ENCODE results near the gene PTPRT. TPM values are rescaled to one million over a fixed set of nuclear protein-coding genes. Genes with fewer than 3 reads are reported as not detected.

PTPRT gene
- total RNA-seq, 2 experiments from 2014 or later: not detected

DNA sequence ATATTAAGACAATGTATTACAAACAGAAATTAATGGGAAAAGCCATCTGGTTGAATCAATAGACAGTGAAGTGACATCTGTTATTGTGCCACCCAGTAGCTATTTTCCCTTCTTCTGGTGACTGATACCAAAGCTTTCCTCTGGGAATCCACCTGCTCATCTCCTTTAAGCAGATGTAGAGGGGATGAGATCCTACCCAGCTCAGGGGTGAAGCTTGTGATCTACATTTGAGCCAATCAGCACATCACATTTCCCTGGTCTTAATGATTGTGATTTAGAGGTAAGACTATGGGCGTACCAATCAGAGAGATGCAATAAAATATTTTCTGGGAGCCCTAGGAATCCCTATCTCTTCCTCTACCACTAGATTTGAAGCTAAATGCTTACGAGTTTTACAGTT lies 782.9 kb downstream of the PTPRT start:
- Mint-ChIP-seq H3K4me3 (no peak overlapping the region), H3K27ac (no peak overlapping the region), H3K27me3 (no peaks in the 10 kb centered on the region), H3K9me3 (no peaks in the 10 kb centered on the region), H3K36me3 (no peaks in the 10 kb centered on the region), H3K4me1 (no peaks in the 10 kb centered on the region)
- POLR2A ChIA-PET: no interaction called here
- no peak for ATAC-seq (ENCODE audit: low read depth)
- DNase-seq: no peak

DNA sequence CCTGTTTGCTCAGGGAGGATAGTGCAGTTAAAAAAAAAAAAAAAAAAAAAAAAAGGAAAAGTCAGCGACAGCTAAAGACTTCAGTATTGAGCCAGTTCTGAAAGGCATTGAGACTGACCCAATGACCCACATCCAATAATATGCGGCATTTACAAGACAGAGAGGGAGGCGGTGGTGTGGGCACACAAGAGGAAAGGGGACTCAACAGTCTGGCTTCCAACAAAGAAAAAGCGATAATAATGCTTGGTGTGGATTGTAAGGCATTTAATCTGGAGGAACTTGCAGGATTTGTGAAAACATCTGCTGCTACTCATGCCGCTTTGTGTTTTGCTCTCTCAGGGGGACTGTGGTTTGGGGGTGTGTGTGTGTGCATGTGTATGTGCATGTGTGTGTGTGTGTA lies 787.3 kb downstream of the PTPRT start:
- no peak for DNase-seq
- H3K36me3 Mint-ChIP-seq: no peaks in the 10 kb centered on the region
- peaks cover 4% of the 10 kb centered on the region for H3K9me3 Mint-ChIP-seq
- H3K4me1 Mint-ChIP-seq: no peaks in the 10 kb centered on the region
- POLR2A ChIA-PET: no interaction called here
- ATAC-seq (ENCODE audit: low read depth): no peak
- no peak overlapping the region for H3K4me3 Mint-ChIP-seq
- H3K27ac Mint-ChIP-seq: no peak overlapping the region
- H3K27me3 Mint-ChIP-seq: no peaks in the 10 kb centered on the region

DNA sequence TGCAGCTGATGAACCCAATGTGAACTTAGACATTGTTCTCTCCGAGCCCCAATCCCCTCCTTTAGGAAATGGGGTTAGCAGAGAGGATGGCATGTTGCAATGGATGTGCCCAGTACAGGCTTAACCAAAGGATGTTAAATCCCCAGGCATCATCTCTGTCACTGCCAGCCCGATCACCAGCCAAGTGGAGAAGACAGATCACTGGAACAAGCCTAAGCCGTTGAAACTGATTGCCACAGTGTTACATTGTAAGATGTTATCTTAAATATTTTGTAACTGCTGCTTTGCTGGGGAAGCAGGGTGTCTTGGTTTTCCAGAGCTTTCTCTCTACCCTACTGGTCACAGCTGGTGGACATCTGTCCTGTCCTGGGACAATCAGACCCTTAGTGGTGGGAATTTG lies 788.1 kb downstream of the PTPRT start:
- POLR2A ChIA-PET: no interaction called here
- no peak for ATAC-seq (ENCODE audit: low read depth)

DNA sequence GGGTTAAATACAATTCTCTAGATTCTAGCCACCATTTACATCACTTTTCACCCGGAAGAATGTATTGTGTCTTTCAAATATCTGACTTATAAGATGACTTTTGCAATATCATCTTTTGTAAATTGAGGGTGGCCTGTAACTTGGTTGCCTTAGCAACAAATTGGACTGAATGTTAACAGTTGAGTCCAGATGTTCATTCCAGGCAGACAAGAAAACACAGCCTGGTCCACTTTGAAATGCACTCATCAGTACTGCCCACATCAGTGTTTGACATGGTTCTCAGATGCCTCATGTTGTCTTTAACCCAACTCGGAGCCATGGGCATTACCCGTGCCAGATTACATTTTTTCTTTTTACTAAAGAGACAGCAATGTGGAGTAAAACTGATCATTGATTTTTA lies 789.9 kb downstream of the PTPRT start:
- Mint-ChIP-seq H3K4me3 (no peak overlapping the region), H3K4me1 (no peaks in the 10 kb centered on the region), H3K36me3 (no peaks in the 10 kb centered on the region), H3K27ac (no peak overlapping the region), H3K9me3 (peaks cover 4% of the 10 kb centered on the region), H3K27me3 (no peaks in the 10 kb centered on the region)
- POLR2A ChIA-PET: no interaction called here
- DNase-seq (no peak), ATAC-seq (ENCODE audit: low read depth) (no peak)

More for the DNA sequence above, 788.1 kb downstream of the PTPRT start:
- no peak for DNase-seq
- H3K36me3 Mint-ChIP-seq: no peaks in the 10 kb centered on the region
- no peaks in the 10 kb centered on the region for H3K4me1 Mint-ChIP-seq
- no peaks in the 10 kb centered on the region for H3K27me3 Mint-ChIP-seq
- peaks cover 4% of the 10 kb centered on the region for H3K9me3 Mint-ChIP-seq
- no peak overlapping the region for H3K4me3 Mint-ChIP-seq
- no peak overlapping the region for H3K27ac Mint-ChIP-seq

DNA sequence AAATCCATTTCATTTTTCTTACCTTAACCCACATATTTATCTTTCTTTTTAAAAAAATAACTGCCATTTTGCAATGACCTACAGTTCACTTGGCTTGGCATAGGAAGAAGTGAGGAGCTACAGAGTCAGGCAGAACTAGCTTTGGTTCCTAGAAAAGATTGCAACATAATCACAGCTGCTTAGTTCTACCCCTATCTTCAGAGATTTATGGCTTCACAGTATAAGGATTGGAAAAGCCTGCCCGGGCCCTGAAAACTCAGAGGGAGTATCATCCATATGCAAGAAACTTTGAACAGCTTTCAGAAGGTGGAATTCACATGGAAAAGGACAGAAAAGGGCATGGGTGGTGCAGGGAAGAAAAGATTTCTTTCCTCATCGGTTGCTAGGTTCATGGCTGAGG lies 797.3 kb downstream of the PTPRT start:
- Mint-ChIP-seq H3K27ac (no peak overlapping the region), H3K4me1 (no peaks in the 10 kb centered on the region), H3K36me3 (no peaks in the 10 kb centered on the region), H3K27me3 (no peaks in the 10 kb centered on the region), H3K9me3 (no peaks in the 10 kb centered on the region), H3K4me3 (no peak overlapping the region)
- no peak for DNase-seq
- ATAC-seq (ENCODE audit: low read depth): no peak
- POLR2A ChIA-PET: no interaction called here

DNA sequence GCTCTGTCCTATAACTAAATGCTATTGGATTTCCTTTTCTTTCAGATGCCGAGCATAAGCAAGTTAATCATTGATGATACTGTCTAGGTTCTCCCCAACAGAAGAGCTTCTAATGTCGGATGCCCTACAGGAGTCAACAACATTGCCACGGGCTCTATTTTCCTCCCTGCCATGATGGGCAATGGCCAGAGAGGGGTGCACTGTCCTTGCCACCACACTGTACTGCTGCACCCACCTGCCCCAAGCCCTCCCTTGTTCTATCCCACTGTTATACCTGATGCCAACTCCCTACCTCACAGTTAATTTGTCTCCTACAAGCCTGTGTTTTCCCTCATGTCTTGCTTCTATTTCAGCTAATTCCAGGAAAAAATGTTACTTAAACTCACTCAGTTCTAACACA lies 797.9 kb downstream of the PTPRT start:
- Mint-ChIP-seq H3K36me3 (no peaks in the 10 kb centered on the region), H3K27me3 (no peaks in the 10 kb centered on the region), H3K9me3 (no peaks in the 10 kb centered on the region), H3K4me1 (no peaks in the 10 kb centered on the region), H3K4me3 (no peak overlapping the region), H3K27ac (no peak overlapping the region)
- DNase-seq (no peak), ATAC-seq (ENCODE audit: low read depth) (no peak)
- POLR2A ChIA-PET: no interaction called here

DNA sequence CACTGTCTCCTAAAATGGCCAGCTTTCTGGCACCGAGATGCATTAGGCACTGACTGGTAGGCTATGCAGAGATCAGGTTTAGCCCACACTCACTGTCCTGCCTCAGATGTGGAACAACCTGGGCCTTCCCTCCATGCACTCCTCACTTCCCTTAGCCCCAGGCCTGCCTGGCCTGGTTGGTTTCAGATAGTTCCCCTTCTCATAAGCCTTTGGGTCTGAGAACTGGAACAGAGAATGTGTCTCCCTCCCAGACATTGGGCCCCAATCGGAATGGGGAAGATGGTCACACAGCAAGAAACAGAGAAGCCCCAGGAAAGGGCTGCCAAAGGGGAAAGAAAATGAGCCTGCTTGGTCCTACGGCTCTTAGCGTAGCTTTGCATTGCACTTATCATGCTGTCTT lies 809.4 kb downstream of the PTPRT start:
- no peaks in the 10 kb centered on the region for H3K27me3 Mint-ChIP-seq
- ATAC-seq (ENCODE audit: low read depth) (no peak), DNase-seq (no peak)
- H3K27ac Mint-ChIP-seq: no peak overlapping the region
- H3K4me1 Mint-ChIP-seq: no peaks in the 10 kb centered on the region
- no peaks in the 10 kb centered on the region for H3K36me3 Mint-ChIP-seq
- POLR2A ChIA-PET: no interaction called here
- H3K9me3 Mint-ChIP-seq: peaks cover 4% of the 10 kb centered on the region
- no peak overlapping the region for H3K4me3 Mint-ChIP-seq

DNA sequence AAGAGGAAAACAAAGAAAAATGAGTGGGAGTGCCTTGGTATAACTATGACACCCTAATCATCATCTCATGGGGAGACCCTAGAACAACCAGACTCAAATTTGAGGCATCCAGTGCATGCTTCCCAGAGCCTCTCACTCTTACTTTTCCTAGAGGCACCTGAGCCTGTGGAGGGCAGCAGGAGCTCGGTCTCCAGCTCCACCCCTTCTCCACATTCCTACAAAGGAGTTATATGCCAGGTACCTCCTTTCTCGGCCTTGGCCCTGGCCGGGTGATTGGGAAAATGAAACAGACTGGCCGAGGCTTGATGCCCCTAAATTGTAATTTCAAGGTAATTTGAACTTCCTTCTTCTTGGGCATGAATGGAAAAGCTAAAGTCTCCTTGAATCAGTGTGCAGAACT lies 810.3 kb downstream of the PTPRT start:
- ATAC-seq (ENCODE audit: low read depth) (no peak), DNase-seq (no peak)
- no peaks in the 10 kb centered on the region for H3K36me3 Mint-ChIP-seq
- peaks cover 4% of the 10 kb centered on the region for H3K9me3 Mint-ChIP-seq
- POLR2A ChIA-PET: no interaction called here
- no peak overlapping the region for H3K4me3 Mint-ChIP-seq
- H3K27ac Mint-ChIP-seq: no peak overlapping the region
- no peaks in the 10 kb centered on the region for H3K27me3 Mint-ChIP-seq
- H3K4me1 Mint-ChIP-seq: no peaks in the 10 kb centered on the region

DNA sequence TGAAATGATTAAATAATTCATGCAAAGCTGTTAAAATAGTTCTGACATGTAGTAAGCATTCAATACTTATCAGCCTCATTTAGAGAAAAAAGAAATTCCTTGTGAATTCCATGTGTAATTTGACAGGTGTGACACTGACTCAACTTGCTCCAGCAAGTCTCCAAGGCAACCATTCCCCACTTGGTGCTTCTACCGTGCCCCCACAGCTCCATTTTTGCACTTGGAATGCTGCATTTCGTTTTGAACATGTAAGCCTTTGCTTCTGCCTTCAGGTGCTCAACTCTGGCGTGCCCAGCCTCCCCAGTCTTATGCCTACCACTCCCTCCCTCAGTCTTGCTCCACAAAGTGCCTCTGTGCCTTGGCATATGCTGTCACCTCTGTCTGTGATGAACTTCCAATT lies 810.9 kb downstream of the PTPRT start:
- no peak overlapping the region for H3K27ac Mint-ChIP-seq
- DNase-seq (no peak), ATAC-seq (ENCODE audit: low read depth) (no peak)
- no peaks in the 10 kb centered on the region for H3K36me3 Mint-ChIP-seq
- H3K4me1 Mint-ChIP-seq: no peaks in the 10 kb centered on the region
- H3K9me3 Mint-ChIP-seq: peaks cover 4% of the 10 kb centered on the region
- no peaks in the 10 kb centered on the region for H3K27me3 Mint-ChIP-seq
- H3K4me3 Mint-ChIP-seq: no peak overlapping the region
- POLR2A ChIA-PET: no interaction called here

DNA sequence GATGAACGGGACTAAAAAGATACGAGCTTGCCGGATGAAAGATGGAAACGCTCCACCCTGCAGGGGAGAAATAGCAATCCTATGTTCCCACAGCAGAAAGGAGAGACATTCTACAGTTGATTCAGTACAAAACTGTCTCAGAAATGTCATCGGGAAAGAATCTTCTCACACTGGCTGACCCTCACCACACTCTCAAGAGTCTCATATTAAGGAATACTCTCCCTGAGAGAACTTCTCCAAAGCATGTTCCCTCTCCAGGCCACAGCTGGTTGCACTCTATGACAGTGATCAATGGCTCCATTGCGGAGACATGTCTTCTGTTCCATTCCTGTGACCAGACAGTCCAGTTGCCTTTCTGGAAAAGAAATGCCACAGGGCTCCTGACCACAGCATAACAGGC lies 813.6 kb downstream of the PTPRT start:
- H3K27ac Mint-ChIP-seq: no peak overlapping the region
- POLR2A ChIA-PET: no interaction called here

DNA sequence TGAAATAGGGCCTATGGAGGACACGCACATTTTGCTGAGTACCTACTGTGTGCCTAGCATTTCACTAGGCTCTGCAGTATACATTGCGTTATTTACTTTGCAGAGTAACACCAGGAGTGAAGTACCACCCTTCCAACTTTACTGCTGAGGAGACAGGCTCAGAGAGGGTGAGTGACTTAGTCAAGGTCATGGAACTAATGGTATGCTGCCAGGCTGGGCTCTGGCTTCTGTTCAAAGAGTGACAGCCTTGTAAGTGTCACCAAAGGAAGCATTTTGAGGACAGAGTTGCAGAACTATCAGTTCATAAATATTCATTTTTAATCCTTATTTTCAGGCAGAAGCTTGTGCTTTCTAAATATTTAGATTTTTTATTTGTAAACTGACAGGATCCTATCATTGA lies 816.7 kb downstream of the PTPRT start:
- Mint-ChIP-seq H3K9me3 (no peaks in the 10 kb centered on the region), H3K36me3 (no peaks in the 10 kb centered on the region), H3K27me3 (no peaks in the 10 kb centered on the region), H3K27ac (no peak overlapping the region), H3K4me3 (no peak overlapping the region), H3K4me1 (no peaks in the 10 kb centered on the region)
- POLR2A ChIA-PET: no interaction called here
- ATAC-seq (ENCODE audit: low read depth) (no peak), DNase-seq (no peak)

More for the DNA sequence above, 813.6 kb downstream of the PTPRT start:
- DNase-seq (no peak), ATAC-seq (ENCODE audit: low read depth) (no peak)
- Mint-ChIP-seq H3K27me3 (no peaks in the 10 kb centered on the region), H3K4me1 (no peaks in the 10 kb centered on the region), H3K36me3 (no peaks in the 10 kb centered on the region), H3K9me3 (peaks cover 2% of the 10 kb centered on the region), H3K4me3 (no peak overlapping the region)

DNA sequence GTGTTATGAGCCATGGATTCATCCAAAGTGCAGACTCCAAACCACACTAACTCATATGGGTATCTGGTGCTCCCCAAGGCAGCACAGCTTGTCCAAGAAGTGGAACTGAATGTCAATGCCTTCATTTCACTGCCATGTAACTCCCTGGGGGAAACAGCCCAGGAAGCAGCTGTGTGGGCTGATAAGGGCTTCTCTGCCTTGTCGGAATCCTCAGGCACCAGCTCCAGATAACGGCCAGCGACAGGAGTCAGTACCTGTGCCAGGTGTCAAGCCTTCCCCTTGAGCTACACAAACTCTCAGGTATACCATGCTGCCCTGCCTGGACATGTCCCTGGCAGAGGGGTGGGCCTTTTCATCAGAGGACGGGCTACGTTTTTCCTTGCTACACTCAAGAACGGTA lies 819.6 kb downstream of the PTPRT start:
- Mint-ChIP-seq H3K27me3 (no peaks in the 10 kb centered on the region), H3K4me1 (no peaks in the 10 kb centered on the region), H3K36me3 (no peaks in the 10 kb centered on the region), H3K4me3 (no peak overlapping the region), H3K9me3 (no peaks in the 10 kb centered on the region), H3K27ac (no peak overlapping the region)
- POLR2A ChIA-PET: no interaction called here
- no peak for DNase-seq
- no peak for ATAC-seq (ENCODE audit: low read depth)

DNA sequence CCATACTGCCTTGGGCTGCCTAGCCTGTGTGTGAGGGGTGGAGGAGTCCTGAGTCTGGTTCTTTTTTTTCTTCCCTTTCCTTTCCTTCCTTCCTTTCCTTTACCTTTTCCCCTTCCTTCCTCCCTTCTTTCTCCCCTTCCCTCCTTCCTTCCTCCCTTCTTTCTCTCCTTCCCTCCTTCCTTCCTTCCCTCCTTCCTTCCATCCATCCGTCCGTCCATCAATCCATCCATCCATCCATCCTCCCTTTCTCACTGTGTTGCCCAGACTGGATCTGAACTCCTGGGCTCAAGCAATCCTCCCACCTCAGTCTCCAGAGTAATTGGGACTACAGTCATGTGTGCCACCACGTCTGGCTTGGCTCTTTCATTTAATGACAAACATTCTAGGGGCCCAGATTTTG lies 820.8 kb downstream of the PTPRT start:
- Mint-ChIP-seq H3K9me3 (no peaks in the 10 kb centered on the region), H3K27me3 (no peaks in the 10 kb centered on the region), H3K36me3 (no peaks in the 10 kb centered on the region), H3K27ac (no peak overlapping the region), H3K4me3 (no peak overlapping the region), H3K4me1 (no peaks in the 10 kb centered on the region)
- ATAC-seq (ENCODE audit: low read depth) (no peak), DNase-seq (no peak)
- POLR2A ChIA-PET: no interaction called here

DNA sequence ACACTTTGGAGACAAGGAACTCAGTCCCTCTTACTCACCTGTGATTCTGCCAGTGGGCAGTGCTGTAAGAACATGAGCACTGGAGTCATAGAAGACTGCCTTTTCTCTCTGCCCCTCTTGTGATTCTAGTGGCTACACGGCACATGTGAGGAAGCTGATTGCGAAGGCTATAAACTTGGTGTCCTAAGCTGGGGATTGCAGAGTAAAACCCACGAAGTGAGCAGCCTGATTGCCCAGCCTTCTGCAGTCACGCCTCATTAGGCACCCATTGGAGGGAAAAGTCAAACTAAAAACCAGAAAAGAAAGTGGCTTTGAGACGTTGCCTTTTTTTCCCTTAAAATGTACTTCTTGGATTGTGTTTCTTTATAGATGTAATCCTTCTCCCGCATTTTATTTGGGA lies 823.1 kb downstream of the PTPRT start:
- DNase-seq (no peak), ATAC-seq (ENCODE audit: low read depth) (no peak)
- POLR2A ChIA-PET: no interaction called here
- Mint-ChIP-seq H3K4me3 (no peak overlapping the region), H3K27me3 (no peaks in the 10 kb centered on the region), H3K27ac (no peak overlapping the region), H3K4me1 (no peaks in the 10 kb centered on the region), H3K9me3 (no peaks in the 10 kb centered on the region), H3K36me3 (no peaks in the 10 kb centered on the region)

DNA sequence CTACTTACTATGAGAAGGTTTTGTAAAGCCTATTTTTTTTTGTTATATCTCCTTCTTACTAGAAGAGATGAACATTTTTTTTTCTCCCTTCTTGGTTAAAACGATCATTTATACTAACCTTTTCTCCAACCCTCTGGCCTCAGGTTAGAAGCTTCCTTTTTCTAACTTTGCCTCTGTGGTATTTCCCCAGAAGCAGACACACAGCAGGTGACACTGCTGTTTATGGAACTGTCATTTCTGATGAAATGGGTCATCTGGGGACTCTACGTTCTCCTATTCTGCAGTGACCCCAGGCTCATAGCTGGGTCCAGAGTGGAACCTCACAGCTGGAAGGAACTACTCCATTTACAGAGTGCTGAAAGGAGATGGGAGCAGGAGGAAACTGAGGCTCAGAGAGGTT lies 825.3 kb downstream of the PTPRT start:
- Mint-ChIP-seq H3K27me3 (no peaks in the 10 kb centered on the region), H3K27ac (no peak overlapping the region), H3K4me3 (no peak overlapping the region), H3K4me1 (no peaks in the 10 kb centered on the region), H3K9me3 (no peaks in the 10 kb centered on the region), H3K36me3 (no peaks in the 10 kb centered on the region)
- no peak for DNase-seq
- POLR2A ChIA-PET: no interaction called here
- no peak for ATAC-seq (ENCODE audit: low read depth)

All from activated naive CD8-positive, alpha-beta T cell treated with anti-CD3 and anti-CD28 coated beads, Interleukin-2, amount 10 ng/mL, durations not matched to agents 7 days and 5 days (primary cell).